Measurements from ENCODE around the gene ZMIZ1.
"Not testable (repeated sequence)": the region's sequence is repeated elsewhere in the genome, so short reads cannot be mapped to it uniquely, and the experiment has no call there.

Gene ZMIZ1

GRCh38 chr10:79332610-79333315 is 264.0 kb downstream of the ZMIZ1 start:
- DNase-seq, result not testable (repeated sequence)

GRCh38 chr10:79333513-79333912 is 264.7 kb downstream of the ZMIZ1 start:
- no peak for DNase-seq

GRCh38 chr10:79334573-79334972 is 265.8 kb downstream of the ZMIZ1 start:
- DNase-seq, result no peak

GRCh38 chr10:79335094-79335469 is 266.3 kb downstream of the ZMIZ1 start:
- no peak for DNase-seq

- DNase-seq, result no peak
Measured at GRCh38 chr10:79335470-79336235, 266.9 kb downstream of the ZMIZ1 start.

- no peak for DNase-seq
Measured at GRCh38 chr10:79336276-79336675, 267.5 kb downstream of the ZMIZ1 start.

- DNase-seq, result no peak
Measured at GRCh38 chr10:79336739-79337138, 268.0 kb downstream of the ZMIZ1 start.

GRCh38 chr10:79337783-79338469 is 269.2 kb downstream of the ZMIZ1 start:
- not testable (repeated sequence) for DNase-seq

- DNase-seq, result no peak
Measured at GRCh38 chr10:79339266-79339665, 270.5 kb downstream of the ZMIZ1 start.

- no peak for DNase-seq
Measured at GRCh38 chr10:79340646-79341244, 272.0 kb downstream of the ZMIZ1 start.

- no peak for DNase-seq
Measured at GRCh38 chr10:79342295-79342761, 273.6 kb downstream of the ZMIZ1 start.

GRCh38 chr10:79342811-79343561 is 274.2 kb downstream of the ZMIZ1 start:
- DNase-seq, result no peak

GRCh38 chr10:79344502-79345195 is 275.9 kb downstream of the ZMIZ1 start:
- DNase-seq, result peak in 1 of 2 donors; percentile 13

GRCh38 chr10:79345241-79346011 is 276.7 kb downstream of the ZMIZ1 start:
- DNase-seq, result peak in 1 of 2 donors; percentile 14

GRCh38 chr10:79346012-79346340 is 277.2 kb downstream of the ZMIZ1 start:
- DNase-seq, result no peak

- peak in 1 of 2 donors; percentile 18 for DNase-seq
Measured at GRCh38 chr10:79346388-79347225, 277.8 kb downstream of the ZMIZ1 start.

GRCh38 chr10:79347226-79347893 is 278.6 kb downstream of the ZMIZ1 start, which contains the start of gene PPIF:
Gene PPIF (plus strand): TSS chr10:79347469. CDS start chr10:79347549, 80 bp downstream.
- DNase-seq, result peak; percentile 94 to 96

- peak; percentile 79 to 83 for DNase-seq
Measured at GRCh38 chr10:79347894-79348639, 279.3 kb downstream of the ZMIZ1 start.

GRCh38 chr10:79348640-79348988 is 279.8 kb downstream of the ZMIZ1 start:
- DNase-seq, result peak in 1 of 2 donors; percentile 15
